ENCODE results near the gene KCNK10.

KCNK10 gene

DNA sequence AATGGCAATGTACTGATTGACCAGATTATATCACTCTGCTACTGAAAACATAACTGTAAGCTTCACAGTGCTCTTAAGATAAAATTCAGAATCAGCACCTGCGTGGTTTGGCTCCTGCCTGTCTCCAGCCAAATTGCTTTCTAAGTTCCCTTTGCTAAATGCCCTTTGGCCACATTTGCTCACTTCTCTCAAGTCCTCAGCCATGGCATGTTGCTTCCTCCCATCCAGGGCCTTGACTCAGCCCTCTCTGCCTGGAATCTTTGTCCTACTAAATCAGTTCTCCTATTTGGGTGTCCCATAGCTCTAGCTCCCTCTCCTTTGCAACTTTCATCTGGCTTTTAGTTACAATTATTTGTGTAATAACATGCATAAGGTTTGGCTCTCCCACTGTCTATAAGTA lies 71.4 kb downstream of the KCNK10 start:
- no peak for DNase-seq (ENCODE audit: low read depth)
- no peak overlapping the region for H3K4me3 ChIP-seq (replicated peaks; ENCODE audit: low read depth, low read length)
- TF ChIP-seq, protein P1, sequence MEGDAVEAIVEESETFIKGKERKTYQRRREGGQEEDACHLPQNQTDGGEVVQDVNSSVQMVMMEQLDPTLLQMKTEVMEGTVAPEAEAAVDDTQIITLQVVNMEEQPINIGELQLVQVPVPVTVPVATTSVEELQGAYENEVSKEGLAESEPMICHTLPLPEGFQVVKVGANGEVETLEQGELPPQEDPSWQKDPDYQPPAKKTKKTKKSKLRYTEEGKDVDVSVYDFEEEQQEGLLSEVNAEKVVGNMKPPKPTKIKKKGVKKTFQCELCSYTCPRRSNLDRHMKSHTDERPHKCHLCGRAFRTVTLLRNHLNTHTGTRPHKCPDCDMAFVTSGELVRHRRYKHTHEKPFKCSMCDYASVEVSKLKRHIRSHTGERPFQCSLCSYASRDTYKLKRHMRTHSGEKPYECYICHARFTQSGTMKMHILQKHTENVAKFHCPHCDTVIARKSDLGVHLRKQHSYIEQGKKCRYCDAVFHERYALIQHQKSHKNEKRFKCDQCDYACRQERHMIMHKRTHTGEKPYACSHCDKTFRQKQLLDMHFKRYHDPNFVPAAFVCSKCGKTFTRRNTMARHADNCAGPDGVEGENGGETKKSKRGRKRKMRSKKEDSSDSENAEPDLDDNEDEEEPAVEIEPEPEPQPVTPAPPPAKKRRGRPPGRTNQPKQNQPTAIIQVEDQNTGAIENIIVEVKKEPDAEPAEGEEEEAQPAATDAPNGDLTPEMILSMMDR (IDR thresholded peaks at IDR 0.05; ENCODE audit: low read length, missing control alignments) = no peak

GRCh38 chr14:88249266-88249665 lies 73.8 kb downstream of the KCNK10 start:
- DNase-seq (ENCODE audit: low read depth) = no peak
- TF ChIP-seq, protein P1 (IDR thresholded peaks at IDR 0.05; ENCODE audit: low read length, missing control alignments) = no peak
- no peak overlapping the region for H3K4me3 ChIP-seq (replicated peaks; ENCODE audit: low read depth, low read length)

GRCh38 chr14:88248606-88249005 lies 74.5 kb downstream of the KCNK10 start:
- peak; percentile 79 for DNase-seq (ENCODE audit: low read depth)
- no peak overlapping the region for H3K4me3 ChIP-seq (replicated peaks; ENCODE audit: low read depth, low read length)

DNA sequence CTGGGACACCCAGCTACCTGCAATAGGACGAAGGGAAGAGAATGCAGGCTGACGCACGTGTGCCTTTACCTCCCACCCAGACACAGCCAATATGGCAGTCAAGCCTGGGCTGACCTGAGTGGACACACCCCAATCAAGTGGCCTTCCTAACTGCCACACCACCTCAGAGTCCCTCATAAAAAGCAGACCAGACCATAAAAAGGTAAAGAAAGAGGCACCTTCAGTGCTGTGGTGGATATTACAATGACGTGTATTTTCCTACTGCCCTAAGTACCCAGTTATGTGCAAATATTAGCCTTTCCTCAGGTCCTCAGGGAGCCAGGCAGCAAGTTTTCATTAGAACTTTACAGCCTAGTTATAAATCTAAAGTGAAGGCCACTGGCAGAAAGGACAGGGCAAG lies 75.8 kb downstream of the KCNK10 start:
- TF ChIP-seq, protein P1 (IDR thresholded peaks at IDR 0.05; ENCODE audit: low read length, missing control alignments) = no peak
- no peak overlapping the region for H3K4me3 ChIP-seq (replicated peaks; ENCODE audit: low read depth, low read length)
- no peak for DNase-seq (ENCODE audit: low read depth)

More at GRCh38 chr14:88248606-88249005, 74.5 kb downstream of the KCNK10 start:
- TF ChIP-seq, protein P1 (IDR thresholded peaks at IDR 0.05; ENCODE audit: low read length, missing control alignments) = no peak

GRCh38 chr14:88245321-88245720 lies 77.7 kb downstream of the KCNK10 start:
- DNase-seq (ENCODE audit: low read depth) = no peak
- H3K4me3 ChIP-seq (replicated peaks; ENCODE audit: low read depth, low read length) = no peak overlapping the region
- TF ChIP-seq, protein P1 (IDR thresholded peaks at IDR 0.05; ENCODE audit: low read length, missing control alignments) = no peak

DNA sequence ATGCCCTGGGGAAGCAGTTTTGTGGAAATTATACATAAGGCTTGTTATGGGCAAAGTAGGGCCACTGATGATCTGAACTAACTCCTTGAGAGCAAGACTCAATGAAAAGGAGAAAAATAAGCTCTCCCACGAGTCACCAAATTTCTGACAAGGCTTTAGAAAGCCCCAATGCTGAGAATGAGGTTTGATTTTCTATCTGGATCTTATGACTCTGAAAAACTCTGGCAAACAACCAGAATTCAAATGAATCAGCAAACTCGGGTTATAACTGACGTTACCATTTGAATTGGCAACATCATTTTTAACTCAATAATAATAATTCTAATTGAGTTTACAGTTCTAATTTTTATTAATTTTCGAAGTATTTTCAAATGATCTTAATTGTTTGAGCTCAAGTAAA lies 79.1 kb downstream of the KCNK10 start:
- DNase-seq (ENCODE audit: low read depth) = peak; percentile 10
- TF ChIP-seq, protein P1 (IDR thresholded peaks at IDR 0.05; ENCODE audit: low read length, missing control alignments) = no peak
- H3K4me3 ChIP-seq (replicated peaks; ENCODE audit: low read depth, low read length) = no peak overlapping the region

DNA sequence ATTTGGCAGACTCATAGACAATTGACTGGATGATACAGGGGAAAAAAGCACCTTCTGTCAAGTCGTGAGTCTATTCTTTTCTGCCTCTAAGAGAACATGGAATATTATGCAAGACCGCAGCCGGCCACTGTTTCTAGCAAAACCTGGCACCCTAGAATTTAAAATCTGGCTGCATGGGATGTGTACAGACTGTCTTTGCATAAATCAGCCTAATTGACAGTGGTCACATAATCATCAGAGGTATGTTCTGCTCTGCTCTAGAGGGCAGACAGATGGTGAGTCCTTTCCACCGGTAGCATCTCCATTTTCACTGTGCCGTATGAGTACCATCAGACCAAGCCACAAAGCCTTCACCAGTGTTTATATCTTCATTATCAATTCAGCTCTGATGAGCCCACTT lies 80.6 kb downstream of the KCNK10 start:
- no peak for DNase-seq (ENCODE audit: low read depth)
- no peak overlapping the region for H3K4me3 ChIP-seq (replicated peaks; ENCODE audit: low read depth, low read length)
- TF ChIP-seq, protein P1 (IDR thresholded peaks at IDR 0.05; ENCODE audit: low read length, missing control alignments) = no peak

Data from fibroblast of pulmonary artery (primary cell).